Putamen (tissue), 1 donor: ENCODE measurements around the gene CCDC92B.
"Not testable (repeated sequence)": the region's sequence is repeated elsewhere in the genome, so short reads cannot be mapped to it uniquely, and the experiment has no call there.

Source experiments
- DNase-seq: peaks from one replicate; pipeline ENCODE4 v3.0.0-alpha.2; 2016; ENCODE audit warnings: low spot score

The CCDC92B gene

DNA sequence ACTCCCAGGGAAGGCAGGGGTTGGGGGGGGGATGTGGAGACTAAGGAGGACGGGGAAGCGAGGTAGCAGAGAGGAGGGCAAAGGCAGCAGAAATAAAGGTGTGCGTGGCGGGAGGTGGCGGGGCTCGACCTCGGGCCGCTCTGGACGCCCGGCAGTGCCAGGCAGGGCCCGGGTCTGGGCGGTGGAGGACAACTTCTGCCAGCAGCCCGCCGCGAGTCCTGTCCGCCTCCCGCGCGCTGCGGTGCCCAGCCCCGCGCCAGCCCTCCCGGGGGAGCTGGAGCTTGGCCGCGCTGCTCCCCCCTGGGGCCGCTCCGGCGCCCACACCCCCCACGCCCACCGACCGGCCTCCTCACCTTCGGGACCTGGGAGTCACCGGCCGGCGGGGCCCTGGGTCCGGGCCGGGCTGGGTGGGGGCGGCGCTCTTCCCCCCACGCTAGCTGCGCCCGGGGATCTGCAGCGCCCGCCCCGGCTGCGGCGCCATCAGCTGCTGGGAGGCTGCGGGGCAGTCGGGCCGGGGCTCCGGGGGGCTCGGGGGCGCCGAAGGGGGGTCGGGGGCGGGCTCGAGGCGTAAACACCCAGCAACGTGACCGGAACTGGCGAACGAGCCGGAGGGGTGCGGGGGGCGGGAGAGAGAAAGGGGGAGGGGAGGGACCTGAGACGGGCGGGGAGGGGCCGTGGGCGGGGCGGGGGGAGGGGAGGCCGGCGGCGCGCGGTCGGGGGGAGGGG lies at the start of gene CCDC92B:
Gene CCDC92B, minus strand, starts transcription at position 595 of the 726 bp plus-strand sequence. CDS start 14,507 bp downstream, outside the sequence.
- DNase-seq = no peak

GRCh38 chr17:2798678-2799077 lies 49.2 kb upstream of the CCDC92B start:
- no peak for DNase-seq

GRCh38 chr17:2798188-2798587 lies 48.7 kb upstream of the CCDC92B start:
- no peak for DNase-seq

- no peak for DNase-seq
Measured at GRCh38 chr17:2797637-2798036, 48.2 kb upstream of the CCDC92B start.

- no peak for DNase-seq
Measured at GRCh38 chr17:2797226-2797625, 47.8 kb upstream of the CCDC92B start.

- DNase-seq = no peak
Measured at GRCh38 chr17:2796164-2797125, 47.0 kb upstream of the CCDC92B start, which contains the start of gene RAP1GAP2. RAP1GAP2 (plus strand) TSS chr17:2796438; CDS start chr17:2796528, 90 bp downstream.

DNA sequence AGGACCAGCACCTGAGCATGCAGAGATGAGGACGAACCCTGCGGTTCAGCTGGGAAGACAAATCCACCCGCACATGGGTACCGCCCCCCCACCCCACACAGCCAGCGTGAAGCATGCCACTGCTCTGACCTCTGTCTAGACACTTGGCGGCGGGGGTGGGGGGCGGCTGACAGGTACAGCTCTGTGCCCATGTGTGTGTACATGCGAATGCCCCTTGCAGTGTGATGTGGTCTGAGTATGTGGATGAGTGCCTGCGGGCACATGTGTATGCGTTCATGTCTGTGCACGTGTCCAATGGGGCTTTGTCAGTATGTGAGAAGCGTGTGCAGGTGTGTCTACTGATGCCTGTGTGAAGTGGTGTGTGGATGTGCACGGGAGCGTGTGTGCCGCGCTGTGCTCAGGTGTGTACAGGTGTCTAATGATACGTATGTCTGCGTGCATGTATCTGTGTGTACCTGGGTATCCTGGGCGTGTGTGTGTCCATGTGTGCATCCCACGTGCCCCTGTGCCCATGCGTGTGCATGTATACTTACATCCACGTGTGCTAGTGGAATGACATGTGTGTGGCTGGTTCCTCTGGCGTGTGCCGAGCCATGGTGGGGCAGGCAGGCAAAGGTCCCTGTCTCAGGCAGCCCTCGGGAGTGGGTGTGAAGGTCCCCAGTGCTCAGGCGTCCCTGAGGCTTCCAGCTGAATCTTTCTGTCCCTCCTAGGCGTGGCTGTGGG lies 46.1 kb upstream of the CCDC92B start:
- DNase-seq = no peak

GRCh38 chr17:2794111-2794803 lies 44.8 kb upstream of the CCDC92B start:
- no peak for DNase-seq

GRCh38 chr17:2792366-2793169 lies 43.1 kb upstream of the CCDC92B start:
- no peak for DNase-seq

DNA sequence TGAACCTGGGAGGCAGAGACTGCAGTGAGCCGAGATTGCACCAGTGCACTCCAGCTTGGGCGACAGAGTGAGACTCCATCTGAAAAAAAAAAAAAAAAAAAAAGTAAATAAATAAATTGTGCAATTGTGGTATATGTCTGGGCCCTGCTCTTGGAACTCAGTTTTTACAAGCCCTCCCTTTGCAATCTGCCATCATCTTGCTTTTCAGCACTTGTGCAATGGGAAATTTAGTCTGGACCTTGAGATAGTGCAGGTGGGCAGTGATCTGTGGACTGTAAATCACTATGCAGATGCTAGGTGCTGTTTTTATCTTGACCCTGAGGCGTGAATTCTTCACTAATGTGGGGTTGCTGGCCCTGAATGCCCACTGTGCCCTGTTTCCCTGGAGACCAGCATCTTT lies 40.2 kb upstream of the CCDC92B start:
- DNase-seq = no peak

DNA sequence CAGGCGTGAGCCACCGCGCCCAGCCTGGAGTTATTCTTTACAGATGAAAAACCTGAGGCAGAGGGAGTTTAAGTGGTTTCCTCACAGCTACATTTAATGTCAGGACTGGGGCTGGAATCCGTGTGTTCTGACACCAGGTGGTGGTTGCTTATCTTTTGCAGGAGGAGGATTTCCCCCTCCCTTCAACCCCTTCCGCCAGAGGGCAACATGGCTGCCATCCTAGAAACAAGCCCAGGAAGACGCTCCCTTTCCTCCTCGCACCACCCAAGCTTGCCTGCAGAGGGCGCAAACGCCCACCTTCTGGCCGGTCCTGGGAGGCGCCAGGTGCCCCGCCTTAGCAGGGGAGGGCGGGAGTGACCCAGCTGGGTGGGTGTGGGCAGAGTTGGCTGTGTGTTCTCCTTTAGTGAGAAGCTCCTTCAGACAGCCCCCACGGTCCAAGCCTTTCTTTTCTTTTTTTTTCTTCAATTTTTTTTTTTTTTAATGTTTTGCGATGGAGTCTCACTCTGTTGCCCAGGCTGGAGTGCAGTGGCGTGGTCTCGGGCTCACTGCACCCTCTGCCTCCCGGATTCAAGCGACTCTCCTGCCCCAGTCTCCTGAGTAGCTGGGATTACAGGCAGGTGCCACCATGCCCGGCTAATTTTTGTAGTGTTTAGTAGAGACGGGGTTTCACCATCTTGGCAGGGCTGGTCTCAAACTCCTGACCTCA lies 36.9 kb upstream of the CCDC92B start:
- DNase-seq = peak; percentile 58

- DNase-seq = not testable (repeated sequence)
Measured at GRCh38 chr17:2785376-2785775, 35.9 kb upstream of the CCDC92B start.

DNA sequence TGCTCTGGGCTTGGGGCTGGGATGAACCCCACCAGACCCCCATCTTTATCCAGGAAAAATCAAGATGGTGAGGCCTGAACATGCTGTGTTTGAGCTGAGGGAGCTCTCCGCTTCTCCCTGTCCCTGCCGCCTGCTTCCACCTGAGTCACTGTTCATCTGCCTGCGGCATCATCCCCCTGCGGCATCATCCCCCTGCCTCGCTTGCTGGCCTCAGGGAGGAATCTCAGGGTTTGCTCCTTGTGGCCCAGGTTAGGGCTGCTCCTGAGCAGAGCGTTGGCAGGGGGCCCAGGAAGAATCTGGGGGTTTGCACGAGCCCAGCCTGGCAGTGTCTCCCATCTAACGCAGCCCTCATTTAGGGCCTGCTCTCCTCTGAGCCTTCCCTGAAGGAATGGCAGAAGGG lies 35.4 kb upstream of the CCDC92B start:
- no peak for DNase-seq

GRCh38 chr17:2783310-2784030 lies 34.0 kb upstream of the CCDC92B start:
- DNase-seq = no peak

DNA sequence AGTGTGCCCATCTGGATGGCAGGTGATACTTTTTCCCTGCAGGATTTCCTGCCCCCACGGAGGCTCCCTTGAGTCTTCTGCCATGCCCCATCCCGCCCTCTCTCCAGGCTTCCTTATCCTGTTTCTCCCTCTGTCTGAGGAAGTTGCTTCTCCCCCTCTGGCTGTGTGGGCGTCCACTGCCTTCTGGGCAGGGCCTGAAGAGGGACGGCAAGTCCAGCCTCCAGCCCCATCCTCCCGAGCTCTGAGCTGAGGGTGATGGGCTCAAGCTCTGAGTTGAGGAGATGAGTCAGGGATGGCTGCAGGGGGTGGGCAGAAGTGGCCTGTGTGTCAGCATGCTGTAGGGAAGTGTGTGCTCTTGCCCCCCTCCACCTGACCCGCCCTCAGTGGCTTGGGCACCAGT lies 32.6 kb upstream of the CCDC92B start:
- DNase-seq = no peak

DNA sequence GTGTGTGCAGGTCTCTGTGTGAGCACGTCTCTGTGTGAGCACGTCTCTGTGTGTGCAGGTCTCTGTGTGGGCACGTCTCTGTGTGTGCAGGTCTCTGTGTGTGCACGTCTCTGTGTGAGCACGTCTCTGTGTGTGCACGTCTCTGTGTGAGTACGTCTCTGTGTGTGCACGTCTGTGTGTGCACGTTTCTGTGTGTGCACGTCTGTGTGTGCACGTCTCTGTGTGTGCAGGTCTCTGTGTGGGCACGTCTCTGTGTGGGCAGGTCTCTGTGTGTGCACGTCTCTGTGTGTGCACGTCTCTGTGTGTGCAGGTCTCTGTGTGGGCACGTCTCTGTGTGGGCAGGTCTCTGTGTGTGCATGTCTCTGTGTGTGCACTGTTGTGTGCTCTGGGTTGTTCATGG lies 32.1 kb upstream of the CCDC92B start:
- not testable (repeated sequence) for DNase-seq

GRCh38 chr17:2780931-2781454 lies 31.5 kb upstream of the CCDC92B start:
- DNase-seq = no peak

DNA sequence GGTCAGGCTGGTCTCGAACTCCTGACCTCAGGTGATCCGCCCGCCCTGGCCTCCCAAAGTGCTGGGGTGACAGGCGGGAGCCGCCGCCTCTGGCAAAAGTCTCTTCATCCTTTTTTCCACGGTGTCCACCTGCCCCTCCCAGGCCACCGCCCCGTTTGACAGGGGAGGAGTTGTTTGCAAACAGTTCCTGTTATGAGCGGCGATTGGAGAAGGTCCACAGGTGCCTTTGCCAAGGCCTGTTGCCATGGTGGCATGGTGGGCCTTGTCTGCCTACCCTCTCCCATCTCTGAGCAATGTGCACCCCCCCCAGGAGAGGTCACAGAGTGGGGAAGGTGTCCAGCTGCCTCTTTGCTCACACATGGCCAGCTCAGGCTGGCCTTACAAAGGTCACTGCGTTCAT lies 30.8 kb upstream of the CCDC92B start:
- DNase-seq = no peak

DNA sequence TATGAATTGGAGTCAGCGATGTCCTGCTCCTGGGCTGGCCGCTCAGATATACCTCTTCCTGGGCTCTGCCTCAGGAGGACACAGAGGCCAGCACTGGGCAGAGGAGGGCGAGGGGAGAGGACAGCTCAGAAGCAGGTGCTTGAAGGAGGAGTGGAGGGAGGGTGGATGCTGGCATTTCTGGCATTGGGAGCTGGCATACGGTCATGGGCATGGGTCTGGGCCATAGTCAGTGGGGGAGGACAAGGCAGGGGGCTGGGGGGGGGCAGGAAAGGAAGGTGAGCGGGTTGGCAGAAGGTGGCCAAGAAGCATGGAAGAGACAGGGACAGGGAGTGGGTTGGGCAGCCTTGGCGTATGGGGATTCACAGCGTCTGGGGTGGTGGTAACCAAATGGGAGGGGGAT lies 30.1 kb upstream of the CCDC92B start:
- DNase-seq = no peak
